Measurements from ENCODE around the gene IQSEC3.
"Not testable (repeated sequence)": the region's sequence is repeated elsewhere in the genome, so short reads cannot be mapped to it uniquely, and the experiment has no call there.

The IQSEC3 gene

GRCh38 chr12:66428-66781 lies at the start of gene IQSEC3:
TSS of gene IQSEC3 (plus strand) at chr12:66767. CDS start at chr12:66883, 116 bp downstream.
- not testable (repeated sequence) for DNase-seq

- not testable (repeated sequence) for DNase-seq
Observed at GRCh38 chr12:17370-18340, 48.9 kb upstream of the IQSEC3 start.

GRCh38 chr12:18821-19567 lies 47.6 kb upstream of the IQSEC3 start:
- DNase-seq: not testable (repeated sequence)

- not testable (repeated sequence) for DNase-seq
Observed at GRCh38 chr12:19906-20305, 46.7 kb upstream of the IQSEC3 start.

- no peak for DNase-seq
Observed at GRCh38 chr12:20757-21156, 45.8 kb upstream of the IQSEC3 start.

- peak; percentile 25 to 41 for DNase-seq
Observed at GRCh38 chr12:21301-22189, 45.0 kb upstream of the IQSEC3 start.

- no peak for DNase-seq
Observed at GRCh38 chr12:22190-22529, 44.4 kb upstream of the IQSEC3 start.

- DNase-seq: no peak
Observed at GRCh38 chr12:22530-23201, 43.9 kb upstream of the IQSEC3 start.

- not testable (repeated sequence) for DNase-seq
Observed at GRCh38 chr12:27904-28303, 38.7 kb upstream of the IQSEC3 start.

GRCh38 chr12:38775-39174 lies 27.8 kb upstream of the IQSEC3 start:
- DNase-seq: not testable (repeated sequence)

- DNase-seq: not testable (repeated sequence)
Observed at GRCh38 chr12:39555-40265, 26.9 kb upstream of the IQSEC3 start.

GRCh38 chr12:44352-44751 lies 22.2 kb upstream of the IQSEC3 start:
- not testable (repeated sequence) for DNase-seq

- DNase-seq: not testable (repeated sequence)
Observed at GRCh38 chr12:45235-45990, 21.2 kb upstream of the IQSEC3 start.

GRCh38 chr12:45991-46358 lies 20.6 kb upstream of the IQSEC3 start:
- not testable (repeated sequence) for DNase-seq

- DNase-seq: not testable (repeated sequence)
Observed at GRCh38 chr12:46542-46941, 20.0 kb upstream of the IQSEC3 start.

GRCh38 chr12:47699-48226 lies 18.8 kb upstream of the IQSEC3 start:
- DNase-seq: not testable (repeated sequence)

- DNase-seq: not testable (repeated sequence)
Observed at GRCh38 chr12:49149-49548, 17.4 kb upstream of the IQSEC3 start.

- not testable (repeated sequence) for DNase-seq
Observed at GRCh38 chr12:51087-51486, 15.5 kb upstream of the IQSEC3 start.

- DNase-seq: not testable (repeated sequence)
Observed at GRCh38 chr12:51962-52361, 14.6 kb upstream of the IQSEC3 start.
